Astrocyte of the cerebellum (primary cell): Measurements from ENCODE around the gene EP400.

ENCODE experiments used
- DNase-seq: peaks from one replicate; pipeline ENCODE4 v3.0.0-alpha.2; 2011; ENCODE audit warnings: low read depth
- H3K4me3 ChIP-seq: 2 replicates; pipeline ENCODE4 v1.5.1; 2011; ENCODE audit warnings: mild to moderate bottlenecking, low read depth, low read length, moderate library complexity
- in situ Hi-C: cut with HindIII; loops from 2 replicates; pipeline ENCODE4 v1.10.0; 2017; ENCODE audit warnings: low sequenced_read_pairs
- TF ChIP-seq, protein P1 (sequence below): IDR thresholded peaks from 2 replicates; pipeline ENCODE4 v1.5.1; 2012; ENCODE audit warnings: low read length, low read depth, moderate library complexity, mild to moderate bottlenecking; ENCODE audit errors: missing control alignments

EP400 gene

DNA sequence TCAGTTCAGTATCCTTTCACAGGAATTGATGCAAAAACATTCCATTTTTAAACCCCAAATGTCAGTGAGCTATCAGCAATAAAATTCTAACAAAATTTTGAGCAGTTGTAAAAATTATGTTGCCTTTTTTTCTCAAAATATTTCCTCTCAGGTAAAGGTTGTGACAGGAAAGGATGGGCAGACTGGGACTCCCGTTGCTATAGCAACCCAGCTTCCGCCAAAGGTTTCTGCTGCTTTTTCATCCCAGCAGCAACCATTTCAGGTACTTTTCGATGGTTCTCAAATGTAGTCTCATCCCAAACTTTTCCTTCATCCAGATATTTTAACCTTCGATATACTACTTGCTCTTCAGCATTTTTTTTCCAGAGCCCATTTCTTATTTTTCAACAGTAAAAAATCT lies 13.6 kb downstream of the EP400 start:
- H3K4me3 ChIP-seq, result no peak overlapping the region
- no peak for DNase-seq
- in situ Hi-C loops, result no loop called here
- TF ChIP-seq, protein P1, sequence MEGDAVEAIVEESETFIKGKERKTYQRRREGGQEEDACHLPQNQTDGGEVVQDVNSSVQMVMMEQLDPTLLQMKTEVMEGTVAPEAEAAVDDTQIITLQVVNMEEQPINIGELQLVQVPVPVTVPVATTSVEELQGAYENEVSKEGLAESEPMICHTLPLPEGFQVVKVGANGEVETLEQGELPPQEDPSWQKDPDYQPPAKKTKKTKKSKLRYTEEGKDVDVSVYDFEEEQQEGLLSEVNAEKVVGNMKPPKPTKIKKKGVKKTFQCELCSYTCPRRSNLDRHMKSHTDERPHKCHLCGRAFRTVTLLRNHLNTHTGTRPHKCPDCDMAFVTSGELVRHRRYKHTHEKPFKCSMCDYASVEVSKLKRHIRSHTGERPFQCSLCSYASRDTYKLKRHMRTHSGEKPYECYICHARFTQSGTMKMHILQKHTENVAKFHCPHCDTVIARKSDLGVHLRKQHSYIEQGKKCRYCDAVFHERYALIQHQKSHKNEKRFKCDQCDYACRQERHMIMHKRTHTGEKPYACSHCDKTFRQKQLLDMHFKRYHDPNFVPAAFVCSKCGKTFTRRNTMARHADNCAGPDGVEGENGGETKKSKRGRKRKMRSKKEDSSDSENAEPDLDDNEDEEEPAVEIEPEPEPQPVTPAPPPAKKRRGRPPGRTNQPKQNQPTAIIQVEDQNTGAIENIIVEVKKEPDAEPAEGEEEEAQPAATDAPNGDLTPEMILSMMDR, result no peak

DNA sequence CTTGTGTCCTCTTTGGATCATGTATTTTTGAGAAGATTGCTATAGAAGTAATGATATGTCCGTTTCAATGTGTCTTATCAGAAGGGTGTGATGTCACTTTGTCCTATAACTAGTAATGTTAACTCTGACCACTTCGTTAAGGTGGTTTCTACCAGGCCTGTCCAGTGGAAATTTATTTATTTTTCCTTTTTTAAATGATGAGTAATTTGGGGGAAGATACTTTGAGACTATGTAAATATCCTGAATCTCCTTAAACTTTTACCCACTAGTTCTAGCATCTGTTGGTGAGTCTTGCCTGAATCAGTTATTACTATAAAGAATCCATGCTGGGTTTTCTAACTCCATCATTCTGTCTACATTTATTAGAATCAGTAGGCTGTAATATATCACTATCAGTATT lies 15.3 kb downstream of the EP400 start:
- DNase-seq, result no peak

DNA sequence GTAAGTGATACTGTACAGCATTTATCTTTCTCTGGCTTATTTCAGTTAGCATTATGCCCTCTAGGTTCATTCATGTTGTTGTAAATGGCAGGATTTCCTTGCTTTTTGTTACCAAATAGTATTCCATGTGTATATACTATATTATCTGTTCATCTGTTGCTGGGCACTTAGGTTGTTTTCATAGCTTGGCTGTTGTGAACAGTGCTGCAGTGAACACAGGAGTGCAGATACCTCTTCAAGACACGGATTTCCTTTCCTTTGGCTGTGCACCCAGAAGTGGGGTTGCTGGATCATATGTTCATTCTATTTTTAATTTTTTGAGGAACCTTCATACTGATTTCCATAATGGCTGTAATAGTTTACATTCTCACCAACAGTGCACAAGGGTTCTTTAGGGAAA lies 21.5 kb downstream of the EP400 start:
- no peak overlapping the region for H3K4me3 ChIP-seq
- TF ChIP-seq, protein P1, result no peak
- DNase-seq, result no peak
- in situ Hi-C loops, result no loop called here

More for the DNA sequence above, 15.3 kb downstream of the EP400 start:
- no peak overlapping the region for H3K4me3 ChIP-seq
- TF ChIP-seq, protein P1, result no peak
- in situ Hi-C loops, result no loop called here

DNA sequence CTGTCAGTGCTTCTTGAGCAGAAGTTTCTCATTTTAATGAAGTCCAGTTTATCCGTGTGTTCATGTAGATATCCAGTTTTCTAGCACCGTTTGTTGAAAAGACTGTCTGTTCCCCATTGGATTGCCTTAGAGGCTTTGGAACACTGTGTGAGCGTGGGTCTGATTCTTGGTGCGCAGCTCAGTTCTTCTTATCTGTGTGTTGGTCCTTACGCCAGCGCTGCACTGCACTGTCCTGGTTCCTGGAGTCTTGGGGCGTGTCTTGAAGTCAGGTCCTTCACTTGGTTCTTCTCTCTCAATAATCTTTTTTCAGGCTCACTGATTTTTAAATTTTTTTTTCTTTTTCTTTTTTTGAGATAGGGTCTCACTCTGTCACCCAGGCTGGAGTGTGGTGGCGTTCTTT lies 25.5 kb downstream of the EP400 start:
- no peak for DNase-seq
- in situ Hi-C loops, result no loop called here
- TF ChIP-seq, protein P1, result no peak
- H3K4me3 ChIP-seq, result no peak overlapping the region

DNA sequence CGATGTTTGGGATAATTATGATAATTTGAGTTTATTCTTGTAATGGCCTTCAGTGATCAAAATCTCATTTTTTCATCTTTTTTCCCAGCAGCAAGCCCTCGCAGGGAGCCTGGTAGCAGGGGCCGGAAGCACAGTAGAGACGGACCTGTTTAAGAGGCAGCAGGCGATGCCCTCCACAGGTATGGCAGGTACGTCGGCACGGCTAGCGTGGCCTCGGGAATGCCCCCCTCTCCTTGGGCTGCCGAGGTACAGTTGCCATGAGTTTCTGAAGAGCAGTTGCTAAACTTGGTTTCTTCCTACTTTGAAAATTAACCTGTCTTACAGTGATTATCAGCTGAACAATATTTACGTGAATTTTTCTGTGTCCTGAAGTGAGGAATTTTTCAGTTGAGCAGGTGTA lies 29.9 kb downstream of the EP400 start:
- DNase-seq, result no peak
- TF ChIP-seq, protein P1, result no peak
- in situ Hi-C loops, result no loop called here
- no peak overlapping the region for H3K4me3 ChIP-seq

DNA sequence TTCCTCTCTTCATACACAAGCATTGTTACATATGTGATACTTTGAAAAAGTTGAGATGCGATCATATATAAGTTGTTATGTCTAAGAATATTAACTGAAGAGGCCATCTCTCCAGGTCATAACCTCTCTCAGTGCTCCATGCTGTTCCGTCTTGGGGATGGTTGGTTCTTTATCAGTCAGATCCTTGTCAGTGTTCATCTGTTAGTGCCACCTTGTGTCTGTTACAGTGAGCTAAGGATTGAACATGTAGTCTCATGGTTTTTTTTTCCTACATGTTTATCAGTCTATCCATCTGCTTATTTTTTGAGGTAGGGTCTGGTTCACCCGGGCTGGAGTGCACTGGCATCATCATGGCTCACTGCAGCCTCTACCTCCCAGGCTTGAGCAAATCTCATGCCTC lies 30.5 kb downstream of the EP400 start:
- no peak overlapping the region for H3K4me3 ChIP-seq
- no peak for DNase-seq
- TF ChIP-seq, protein P1, result no peak
- in situ Hi-C loops, result no loop called here

DNA sequence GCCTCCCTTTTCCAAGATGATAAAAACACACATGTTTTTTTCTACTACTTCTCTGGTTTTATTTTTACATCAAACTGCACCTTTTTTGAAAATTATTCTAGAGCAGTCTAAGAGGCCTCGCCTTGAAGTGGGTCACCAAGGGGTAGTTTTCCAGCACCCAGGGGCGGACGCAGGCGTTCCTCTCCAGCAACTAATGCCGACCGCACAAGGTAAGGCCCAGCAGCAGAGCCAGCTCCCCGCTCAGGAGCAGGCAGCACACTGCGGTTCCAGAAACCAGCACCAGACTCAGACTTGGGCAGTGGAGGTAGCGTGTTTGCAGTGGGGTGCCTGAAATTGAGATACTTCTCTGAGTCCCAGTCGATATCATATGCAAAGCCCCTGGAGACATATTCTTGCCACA lies 31.6 kb downstream of the EP400 start:
- H3K4me3 ChIP-seq, result no peak overlapping the region
- TF ChIP-seq, protein P1, result no peak
- in situ Hi-C loops, result no loop called here
- no peak for DNase-seq
